PC-9 (cell line): Measurements from ENCODE around the gene ROBO2. TPM values are rescaled to one million over a fixed set of nuclear protein-coding genes. Genes with fewer than 3 reads are reported as not detected.

Source experiments
- BruUV-seq: library from RNA; stranded (reverse); fragments of 400-500 nt; replicated peaks from 2 replicates; lab custom pipeline; 2021; lab: Mats Ljungman, UMichigan
- CTCF ChIA-PET: fragments of 300-600 bp; sonication (Branson Sonifier 250); formaldehyde crosslinking; loops from one replicate; lab custom pipeline; 2022; ENCODE audit warnings: antibody characterized with exemption; lab: Charles Lee
- POLR2A ChIA-PET: fragments of 300-600 bp; sonication (Branson Sonifier 250); formaldehyde crosslinking; loops from one replicate; lab custom pipeline; 2022; ENCODE audit warnings: antibody characterized with exemption; ENCODE audit not compliant: unreplicated experiment; lab: Charles Lee
- DNase-seq, 2 experiments: peaks; one replicate each; pipeline versions ENCODE4 v3.0.0 to v3.0.0-alpha.2; 2015 to 2022; ENCODE audit warnings: mixed read lengths in 1 of 2
- H2AFZ ChIP-seq: fragments of 200-600 bp; sonication (generic); 2 replicates; pipeline ENCODE4 v1.8.1; 2017; ENCODE audit warnings: antibody characterized with exemption
- H3F3A ChIP-seq: fragments of 200-600 bp; sonication (generic); 2 replicates; pipeline ENCODE4 v1.8.1; 2017; ENCODE audit warnings: antibody characterized with exemption, mild to moderate bottlenecking, low read depth; ENCODE audit not compliant: insufficient read depth
- H3K27ac ChIP-seq: fragments of 200-600 bp; sonication (generic); 2 replicates; pipeline ENCODE4 v1.6.1; 2016; ENCODE audit warnings: mixed run types
- H3K27me3 ChIP-seq: fragments of 200-600 bp; sonication (generic); 2 replicates; pipeline ENCODE4 v1.6.1; 2016; ENCODE audit warnings: low read depth, mixed run types; ENCODE audit not compliant: insufficient read depth
- H3K36me3 ChIP-seq: fragments of 200-600 bp; sonication (generic); 2 replicates; pipeline ENCODE4 v1.6.1; 2016; ENCODE audit warnings: low read depth, mixed run types
- H3K4me1 ChIP-seq: fragments of 200-600 bp; sonication (generic); replicated peaks from 2 replicates; pipeline ENCODE4 v1.6.1; 2016; ENCODE audit warnings: mixed run types; ENCODE audit not compliant: insufficient read depth
- H3K4me2 ChIP-seq: fragments of 200-600 bp; sonication (generic); 2 replicates; pipeline ENCODE4 v1.6.1; 2017; ENCODE audit warnings: mixed run types
- H3K4me3 ChIP-seq: fragments of 200-600 bp; sonication (generic); 2 replicates; pipeline ENCODE4 v1.6.1; 2016; ENCODE audit warnings: mixed run types
- H3K79me2 ChIP-seq: fragments of 200-600 bp; sonication (generic); 2 replicates; pipeline ENCODE4 v1.6.1; 2017; ENCODE audit warnings: low read depth, mixed run types
- H3K9me2 ChIP-seq: fragments of 200-600 bp; sonication (generic); 2 replicates; pipeline ENCODE4 v1.8.1; 2017; ENCODE audit warnings: mild to moderate bottlenecking; ENCODE audit not compliant: insufficient read depth
- H3K9me3 ChIP-seq: fragments of 200-600 bp; sonication (generic); 2 replicates; pipeline ENCODE4 v1.8.1; 2016; ENCODE audit warnings: low read depth; ENCODE audit not compliant: insufficient read depth
- H4K20me1 ChIP-seq: fragments of 200-600 bp; sonication (generic); 2 replicates; pipeline ENCODE4 v1.8.1; 2017; ENCODE audit not compliant: insufficient read depth
- EZH2 ChIP-seq: fragments of 200-600 bp; sonication (generic); IDR thresholded peaks from 2 replicates; pipeline ENCODE4 v1.8.0; 2017; ENCODE audit warnings: antibody characterized with exemption, low read depth
- intact Hi-C: fragments of 100-400 bp; cut with micrococcal nuclease; formaldehyde crosslinking; loops from one replicate; pipeline ENCODE4 v1.10.0; 2022; ENCODE audit not compliant: unreplicated experiment
- total RNA-seq: library from RNA; stranded (reverse); gene quantifications from 2 replicates; pipeline ENCODE4 v1.2.3, GENCODE V29; 2021
- TF ChIP-seq, protein P1 (sequence below): fragments of 200-600 bp; sonication (generic); conservative IDR thresholded peaks from 2 replicates; pipeline ENCODE4 v1.6.1; 2017; ENCODE audit warnings: mixed run types, antibody characterized with exemption, mild to moderate bottlenecking, moderate library complexity

Gene ROBO2
- total RNA-seq, 1 experiment from 2014 or later, result 0.39 TPM

GRCh38 chr3:77325702-77326101 lies 285.8 kb downstream of the ROBO2 start:
- no peak for TF ChIP-seq EZH2
- TF ChIP-seq, protein P1, sequence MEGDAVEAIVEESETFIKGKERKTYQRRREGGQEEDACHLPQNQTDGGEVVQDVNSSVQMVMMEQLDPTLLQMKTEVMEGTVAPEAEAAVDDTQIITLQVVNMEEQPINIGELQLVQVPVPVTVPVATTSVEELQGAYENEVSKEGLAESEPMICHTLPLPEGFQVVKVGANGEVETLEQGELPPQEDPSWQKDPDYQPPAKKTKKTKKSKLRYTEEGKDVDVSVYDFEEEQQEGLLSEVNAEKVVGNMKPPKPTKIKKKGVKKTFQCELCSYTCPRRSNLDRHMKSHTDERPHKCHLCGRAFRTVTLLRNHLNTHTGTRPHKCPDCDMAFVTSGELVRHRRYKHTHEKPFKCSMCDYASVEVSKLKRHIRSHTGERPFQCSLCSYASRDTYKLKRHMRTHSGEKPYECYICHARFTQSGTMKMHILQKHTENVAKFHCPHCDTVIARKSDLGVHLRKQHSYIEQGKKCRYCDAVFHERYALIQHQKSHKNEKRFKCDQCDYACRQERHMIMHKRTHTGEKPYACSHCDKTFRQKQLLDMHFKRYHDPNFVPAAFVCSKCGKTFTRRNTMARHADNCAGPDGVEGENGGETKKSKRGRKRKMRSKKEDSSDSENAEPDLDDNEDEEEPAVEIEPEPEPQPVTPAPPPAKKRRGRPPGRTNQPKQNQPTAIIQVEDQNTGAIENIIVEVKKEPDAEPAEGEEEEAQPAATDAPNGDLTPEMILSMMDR, result no peak
- Histone ChIP-seq H3K4me3 (no peak overlapping the region), H4K20me1 (no peaks in the 10 kb centered on the region), H3K27me3 (no peaks in the 10 kb centered on the region), H3K27ac (no peak overlapping the region), H3K9me3 (no peaks in the 10 kb centered on the region; the same call in 1 of the 2 replicates), H3F3A (no peaks in the 10 kb centered on the region), H3K36me3 (no peaks in the 10 kb centered on the region), H3K9me2 (no peaks in the 10 kb centered on the region), H2AFZ (no peak overlapping the region), H3K4me2 (no peak overlapping the region), H3K79me2 (no peaks in the 10 kb centered on the region), H3K4me1 (no peaks in the 10 kb centered on the region)
- intact Hi-C loops, result no loop called here
- BruUV-seq, result no TSS peak
- POLR2A ChIA-PET, result no interaction called here
- CTCF ChIA-PET, result no interaction called here
- no peak for DNase-seq

DNA sequence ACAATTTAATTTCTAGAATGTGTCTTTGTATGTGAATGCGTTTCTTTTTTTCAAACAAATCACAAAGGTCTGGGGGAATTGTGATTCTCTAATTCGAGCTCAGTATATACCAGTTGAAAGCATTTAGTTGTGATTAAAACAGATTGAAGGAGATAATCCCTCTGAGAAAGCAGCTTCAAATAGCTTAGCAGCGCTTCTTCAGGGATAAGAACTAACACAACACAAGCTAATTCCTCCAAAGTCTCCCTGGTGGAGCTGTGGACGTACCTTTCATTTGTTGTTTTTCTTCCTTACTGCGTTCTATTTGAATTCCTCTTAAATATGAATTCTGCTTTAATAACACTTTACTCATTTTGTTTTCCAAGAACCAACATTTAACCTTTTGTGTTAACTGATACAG lies 286.7 kb downstream of the ROBO2 start:
- no peaks in the 10 kb centered on the region for H3K36me3 ChIP-seq
- H2AFZ ChIP-seq, result no peak overlapping the region
- H3K9me3 ChIP-seq, result no peaks in the 10 kb centered on the region; the same call in 1 of the 2 replicates
- no peaks in the 10 kb centered on the region for H4K20me1 ChIP-seq
- H3K27ac ChIP-seq, result no peak overlapping the region
- intact Hi-C loops, result no loop called here
- H3K9me2 ChIP-seq, result no peaks in the 10 kb centered on the region
- no TSS peak for BruUV-seq
- CTCF ChIA-PET, result no interaction called here
- POLR2A ChIA-PET, result no interaction called here
- no peak overlapping the region for H3K4me3 ChIP-seq
- no peaks in the 10 kb centered on the region for H3K27me3 ChIP-seq
- no peaks in the 10 kb centered on the region for H3K79me2 ChIP-seq
- H3K4me1 ChIP-seq, result no peaks in the 10 kb centered on the region
- TF ChIP-seq EZH2, result no peak
- TF ChIP-seq, protein P1, result no peak
- H3F3A ChIP-seq, result no peaks in the 10 kb centered on the region
- no peak overlapping the region for H3K4me2 ChIP-seq
- no peak for DNase-seq

DNA sequence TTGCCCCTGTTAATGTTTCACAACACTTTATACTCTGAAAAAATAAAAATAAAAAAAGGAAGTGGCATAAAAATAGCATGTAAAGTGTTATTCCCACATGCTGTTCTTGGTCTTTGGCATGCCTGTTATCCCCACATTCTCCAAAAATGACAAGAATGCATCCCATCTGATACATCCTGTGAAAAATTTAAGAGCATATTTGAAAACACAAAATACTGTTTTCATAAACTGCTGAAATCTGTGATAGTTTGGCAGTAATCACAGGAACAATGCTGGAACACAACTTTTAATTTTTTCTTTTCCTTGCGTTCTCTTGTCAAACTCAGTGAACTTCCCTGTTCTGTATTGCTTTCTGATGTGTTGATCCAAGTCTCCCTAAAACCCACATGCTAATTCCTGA lies 288.8 kb downstream of the ROBO2 start:
- CTCF ChIA-PET, result no interaction called here
- intact Hi-C loops, result no loop called here
- BruUV-seq, result no TSS peak
- H3K4me3 ChIP-seq, result no peak overlapping the region
- no peaks in the 10 kb centered on the region for H3K79me2 ChIP-seq
- no peaks in the 10 kb centered on the region for H3K36me3 ChIP-seq
- no peaks in the 10 kb centered on the region for H3K4me1 ChIP-seq
- H3K9me3 ChIP-seq, result no peaks in the 10 kb centered on the region; the same call in 1 of the 2 replicates
- H3F3A ChIP-seq, result no peaks in the 10 kb centered on the region
- no peak overlapping the region for H3K27ac ChIP-seq
- H3K9me2 ChIP-seq, result no peaks in the 10 kb centered on the region
- TF ChIP-seq EZH2, result no peak
- TF ChIP-seq, protein P1, result no peak
- H3K27me3 ChIP-seq, result no peaks in the 10 kb centered on the region
- H3K4me2 ChIP-seq, result no peak overlapping the region
- no peak overlapping the region for H2AFZ ChIP-seq
- POLR2A ChIA-PET, result no interaction called here
- DNase-seq, result no peak
- H4K20me1 ChIP-seq, result no peaks in the 10 kb centered on the region
